PC-3 (cell line): ENCODE data around the gene ARHGEF37. TPM values are rescaled to one million over a fixed set of nuclear protein-coding genes. Genes with fewer than 3 reads are reported as not detected.

Experiments
- ATAC-seq: fragments of 200-7000 bp; cut with Tn5 transposase; 2 replicates; pipeline ENCODE4 v1.9.1; 2020; ENCODE audit warnings: mild to moderate bottlenecking, moderate library complexity
- BruUV-seq: library from RNA; stranded (reverse); fragments of 400-500 nt; replicated peaks from 2 replicates; lab custom pipeline; 2021; lab: Mats Ljungman, UMichigan
- CTCF ChIA-PET: fragments of 300-600 bp; sonication (Branson Sonifier 250); formaldehyde crosslinking; loops from one replicate; lab custom pipeline; 2022; ENCODE audit warnings: antibody characterized with exemption; lab: Charles Lee
- POLR2A ChIA-PET: fragments of 300-600 bp; sonication (Branson Sonifier 250); formaldehyde crosslinking; loops from one replicate; lab custom pipeline; 2022; ENCODE audit warnings: antibody characterized with exemption; ENCODE audit not compliant: unreplicated experiment; lab: Charles Lee
- DNase-seq: peaks from one replicate; pipeline ENCODE4 v3.0.0-alpha.2; 2015
- H2AFZ ChIP-seq: fragments of 300-600 bp; sonication (generic); 2 replicates; pipeline ENCODE4 v1.6.0; 2016; ENCODE audit warnings: antibody characterized with exemption, low read length
- H3F3A ChIP-seq: fragments of 300-600 bp; sonication (generic); one replicate; pipeline ENCODE4 v1.6.0; 2017; ENCODE audit warnings: antibody characterized with exemption, low read length, control low read depth, mild to moderate bottlenecking; ENCODE audit not compliant: unreplicated experiment
- H3K27ac ChIP-seq: fragments of 300-600 bp; sonication (generic); 2 replicates; pipeline ENCODE4 v1.5.1; 2016; ENCODE audit warnings: mild to moderate bottlenecking, low read length
- H3K27me3 ChIP-seq: fragments of 300-600 bp; sonication (generic); 2 replicates; pipeline ENCODE4 v1.6.1; 2016; ENCODE audit warnings: low read length, mixed read lengths
- H3K36me3 ChIP-seq: fragments of 300-600 bp; sonication (generic); 2 replicates; pipeline ENCODE4 v1.6.1; 2016; ENCODE audit warnings: low read depth, mixed run types, low read length, mixed read lengths
- H3K4me1 ChIP-seq: fragments of 300-600 bp; sonication (generic); 2 replicates; pipeline ENCODE4 v1.5.1; 2016; ENCODE audit warnings: low read length; ENCODE audit not compliant: insufficient read depth
- H3K4me2 ChIP-seq: fragments of 300-600 bp; sonication (generic); 2 replicates; pipeline ENCODE4 v1.6.0; 2016; ENCODE audit warnings: low read length
- H3K4me3 ChIP-seq: fragments of 300-600 bp; sonication (generic); 2 replicates; pipeline ENCODE4 v1.5.1; 2016; ENCODE audit warnings: mild to moderate bottlenecking, low read length, mixed read lengths
- H3K79me2 ChIP-seq: fragments of 300-600 bp; sonication (generic); 2 replicates; pipeline ENCODE4 v1.6.1; 2017; ENCODE audit warnings: low read length, mixed read lengths
- H3K9ac ChIP-seq: fragments of 300-600 bp; sonication (generic); 2 replicates; pipeline ENCODE4 v1.6.0; 2016; ENCODE audit warnings: mild to moderate bottlenecking, low read length
- H3K9me2 ChIP-seq: fragments of 300-600 bp; sonication (generic); replicated peaks from 2 replicates; pipeline ENCODE4 v1.6.1; 2016; ENCODE audit warnings: mixed run types, low read length, mixed read lengths
- H3K9me3 ChIP-seq: fragments of 300-600 bp; sonication (generic); 2 replicates; pipeline ENCODE4 v1.6.1; 2016; ENCODE audit warnings: low read length, mixed read lengths
- H4K20me1 ChIP-seq: fragments of 300-600 bp; sonication (generic); 2 replicates; pipeline ENCODE4 v1.6.1; 2016; ENCODE audit warnings: low read length, mixed read lengths
- EZH2 ChIP-seq: fragments of 300-600 bp; sonication (generic); IDR thresholded peaks from one replicate; pipeline ENCODE4 v1.6.1; 2017; ENCODE audit warnings: antibody characterized with exemption, mild to moderate bottlenecking, low read length; ENCODE audit not compliant: unreplicated experiment
- EZH2phosphoT487 ChIP-seq: fragments of 300-600 bp; sonication (generic); IDR thresholded peaks from 2 replicates; pipeline ENCODE4 v1.6.1; 2018; ENCODE audit warnings: mild to moderate bottlenecking, antibody characterized with exemption, low read length, borderline replicate concordance
- intact Hi-C: fragments of 100-400 bp; cut with micrococcal nuclease; formaldehyde crosslinking; loops from 2 replicates; pipeline ENCODE4 v1.9.0; 2023
- total RNA-seq: library from RNA; depleted of rRNA; stranded (reverse); fragments of >200 nt; gene quantifications from 2 replicates; pipeline ENCODE4 v1.2.3, GENCODE V29; 2014
- TF ChIP-seq, protein P1 (sequence below): fragments of 300-600 bp; sonication (generic); conservative IDR thresholded peaks from 2 replicates; pipeline ENCODE4 v1.5.1; 2017; ENCODE audit warnings: antibody characterized with exemption, low read depth, mild to moderate bottlenecking, low read length

ARHGEF37 gene
- total RNA-seq, 1 experiment from 2014 or later, result 6.5 TPM

- no peak for DNase-seq
- Histone ChIP-seq H3K27ac (no peak overlapping the region), H3F3A (no peaks in the 10 kb centered on the region), H3K27me3 (no peaks in the 10 kb centered on the region), H3K36me3 (no peaks in the 10 kb centered on the region), H4K20me1 (no peaks in the 10 kb centered on the region), H3K9me3 (peaks cover 9% of the 10 kb centered on the region; the same call in 1 of the 2 replicates), H3K4me3 (no peak overlapping the region), H3K4me2 (no peak overlapping the region), H3K9me2 (no peaks in the 10 kb centered on the region), H3K79me2 (no peaks in the 10 kb centered on the region), H3K9ac (no peak overlapping the region), H3K4me1 (no peaks in the 10 kb centered on the region), H2AFZ (no peak overlapping the region)
- intact Hi-C loops, result no loop called here
- CTCF ChIA-PET, result no interaction called here
- no TSS peak for BruUV-seq
- no peak for ATAC-seq
- TF ChIP-seq, protein P1, sequence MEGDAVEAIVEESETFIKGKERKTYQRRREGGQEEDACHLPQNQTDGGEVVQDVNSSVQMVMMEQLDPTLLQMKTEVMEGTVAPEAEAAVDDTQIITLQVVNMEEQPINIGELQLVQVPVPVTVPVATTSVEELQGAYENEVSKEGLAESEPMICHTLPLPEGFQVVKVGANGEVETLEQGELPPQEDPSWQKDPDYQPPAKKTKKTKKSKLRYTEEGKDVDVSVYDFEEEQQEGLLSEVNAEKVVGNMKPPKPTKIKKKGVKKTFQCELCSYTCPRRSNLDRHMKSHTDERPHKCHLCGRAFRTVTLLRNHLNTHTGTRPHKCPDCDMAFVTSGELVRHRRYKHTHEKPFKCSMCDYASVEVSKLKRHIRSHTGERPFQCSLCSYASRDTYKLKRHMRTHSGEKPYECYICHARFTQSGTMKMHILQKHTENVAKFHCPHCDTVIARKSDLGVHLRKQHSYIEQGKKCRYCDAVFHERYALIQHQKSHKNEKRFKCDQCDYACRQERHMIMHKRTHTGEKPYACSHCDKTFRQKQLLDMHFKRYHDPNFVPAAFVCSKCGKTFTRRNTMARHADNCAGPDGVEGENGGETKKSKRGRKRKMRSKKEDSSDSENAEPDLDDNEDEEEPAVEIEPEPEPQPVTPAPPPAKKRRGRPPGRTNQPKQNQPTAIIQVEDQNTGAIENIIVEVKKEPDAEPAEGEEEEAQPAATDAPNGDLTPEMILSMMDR, result no peak
- TF ChIP-seq EZH2, result no peak
- no peak for TF ChIP-seq EZH2phosphoT487
- POLR2A ChIA-PET, result no interaction called here
Measured at GRCh38 chr5:149664666-149665415, 83.5 kb downstream of the ARHGEF37 start.

GRCh38 chr5:149665416-149666175, 84.3 kb downstream of the ARHGEF37 start:
- DNase-seq, result no peak
- CTCF ChIA-PET, result interaction anchor here (2.7 kb wide), 1 partner anchor 65 kb away, joined by 17 read pairs; the partner anchor contains the start of gene PPARGC1B
- Histone ChIP-seq H3K36me3 (no peaks in the 10 kb centered on the region), H3K4me2 (no peak overlapping the region), H3K9ac (no peak overlapping the region), H3K79me2 (no peaks in the 10 kb centered on the region), H3K4me1 (no peaks in the 10 kb centered on the region), H3K9me3 (peaks cover 9% of the 10 kb centered on the region; the same call in 1 of the 2 replicates), H2AFZ (no peak overlapping the region), H3F3A (no peaks in the 10 kb centered on the region), H3K27me3 (no peaks in the 10 kb centered on the region), H3K4me3 (no peak overlapping the region), H3K9me2 (no peaks in the 10 kb centered on the region), H3K27ac (no peak overlapping the region), H4K20me1 (no peaks in the 10 kb centered on the region)
- BruUV-seq, result no TSS peak
- TF ChIP-seq, protein P1, result no peak
- TF ChIP-seq EZH2phosphoT487, result no peak
- no peak for TF ChIP-seq EZH2
- intact Hi-C loops, result loop anchor here (2.0 kb wide), 1 partner anchor 65 kb away; the partner anchor contains the start of gene PPARGC1B
- POLR2A ChIA-PET, result no interaction called here
- ATAC-seq, result no peak
